Right lobe of liver (tissue), 6 donors: ENCODE results near the gene POLR2B. TPM values are rescaled to one million over a fixed set of nuclear protein-coding genes. Genes with fewer than 3 reads are reported as not detected.

Source experiments
- ATAC-seq, 4 donors: fragments of 200-7000 bp; cut with Tn5 transposase; one replicate each; pipeline ENCODE4 v1.9.1; 2020; ENCODE audit warnings: mild to moderate bottlenecking in 4 of 4, moderate library complexity in 4 of 4
- DNase-seq, 3 donors: peaks; one replicate each; pipeline ENCODE4 v3.0.0-alpha.2; 2020
- H3K27ac ChIP-seq, 3 donors: fragments of 200-600 bp; one replicate each; pipeline ENCODE4 v1.8.0; 2022
- H3K27me3 ChIP-seq, 2 donors: fragments of 200-600 bp; one replicate each; pipeline ENCODE4 v1.8.0; 2022
- H3K36me3 ChIP-seq, 4 donors: fragments of 200-600 bp; sonication (generic) in 1 of 4; one replicate each; pipeline versions ENCODE4 v1.5.1 to v1.8.0; 2017 to 2022; ENCODE audit warnings: control low read depth in 1 of 4
- H3K4me1 ChIP-seq, 4 donors: fragments of 200-600 bp; sonication (generic) in 1 of 4; one replicate each; pipeline versions ENCODE4 v1.5.1 to v1.8.0; 2017 to 2022; ENCODE audit warnings: control low read depth in 1 of 4
- H3K4me3 ChIP-seq, 3 donors: fragments of 200-600 bp; one replicate each; pipeline ENCODE4 v1.8.0; 2022
- H3K9me3 ChIP-seq, 4 donors: fragments of 200-600 bp; sonication (generic) in 1 of 4; one replicate each; pipeline versions ENCODE4 v1.5.1 to v1.8.0; 2017 to 2022; ENCODE audit warnings: control low read depth in 1 of 4
- POLR2A ChIP-seq: fragments of 450-650 bp; IDR thresholded peaks from one replicate; pipeline ENCODE4 v1.6.1; 2017; ENCODE audit warnings: antibody characterized with exemption, mild to moderate bottlenecking
- WGBS: methylation state at CpG from one replicate; pipeline ENCODE4 v1.1.6; 2018; ENCODE audit warnings: low coverage, low lambda C conversion rate; ENCODE audit not compliant: insufficient coverage; ENCODE audit errors: missing lambda C conversion rate; 5-methylcytosine and 5-hydroxymethylcytosine counted together
- intact Hi-C, 2 donors: fragments of 100-400 bp; cut with DNase I; formaldehyde crosslinking; loops; one replicate each; pipeline versions ENCODE4 v1.11.2 to v1.14.1; 2022
- total RNA-seq, 6 experiments: library from RNA; depleted of rRNA in 2 of 6; stranded (reverse); fragments of >200 nt in 2 of 6; fragmentation: NEBNext Ultra II Directional in 3 of 6; extraction: Animal tissue kit (Norgen Biotek cat#: 25700) in 3 of 6; gene quantifications; one replicate each; pipeline versions ENCODE4 v1.1.0 to v1.2.4, GENCODE V29; 2016 to 2023
- TF ChIP-seq, protein P1 (sequence below), 4 donors: fragments of 200-600 bp in 3 of 4; fragments of 450-650 bp in 1 of 4; IDR thresholded peaks; one replicate each; pipeline versions ENCODE4 v1.5.1 to v1.8.0; 2016 to 2022; ENCODE audit warnings: antibody characterized with exemption in 4 of 4, mild to moderate bottlenecking in 2 of 4
- donor health status: DM: no; HTN: yes; CAD: no.
- donor health status: DM: no; HTN: no; CAD: no.
- donor health status: DM: no; HTN: no; CAD: no.
- donor health status: DM: no; HTN: yes; CAD: no.
- donor health status: DM: no; HTN: yes; CAD: no.

The POLR2B gene
- total RNA-seq, 6 experiments from 2014 or later = 24.6 to 37.1 (median 27.3) TPM

DNA sequence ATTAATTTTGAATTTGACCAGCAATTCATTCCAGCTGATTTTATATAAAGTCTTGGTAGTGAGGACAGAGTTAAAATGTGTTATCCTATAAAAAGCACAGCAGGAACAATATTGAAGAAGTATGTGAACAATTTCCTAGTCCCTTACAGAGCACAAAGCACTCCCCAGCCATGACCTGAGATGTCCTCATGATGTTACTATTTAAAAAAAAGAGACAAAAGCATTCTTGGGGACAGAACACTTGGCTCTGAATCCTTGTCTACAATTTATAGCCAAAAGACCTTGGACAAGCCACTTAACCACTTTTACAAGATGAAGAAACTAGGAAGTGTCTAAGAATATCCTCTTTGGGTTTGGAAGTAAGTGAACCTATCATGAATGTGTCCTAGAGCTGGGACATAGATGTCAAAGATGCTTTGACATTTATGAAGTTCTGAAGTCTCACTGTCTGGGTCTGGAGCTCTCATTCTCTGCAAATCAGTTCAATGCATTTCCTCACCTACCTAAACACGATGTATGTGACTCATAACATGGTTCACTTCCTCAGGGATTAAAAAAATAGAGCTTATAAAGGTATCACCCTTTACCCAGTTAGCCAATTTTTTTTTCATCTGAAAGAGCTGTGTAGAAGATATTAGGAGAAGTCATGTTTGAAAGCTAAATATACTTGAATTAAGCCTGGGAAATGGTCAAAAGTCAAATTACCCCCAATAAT, 70.1 kb downstream of the POLR2B start:
- WGBS = 25% methylated on average over 1 of the region's 1 CpG
- Histone ChIP-seq H3K27me3 (no peaks in the 10 kb centered on the region), H3K27ac (no peak overlapping the region), H3K36me3 (no peaks in the 10 kb centered on the region), H3K9me3 (no peaks in the 10 kb centered on the region), H3K4me3 (no peak overlapping the region), H3K4me1 (no peaks in the 10 kb centered on the region)
- no peak for DNase-seq
- ATAC-seq = no peak
- intact Hi-C loops = no loop called here
- TF ChIP-seq, protein P1, sequence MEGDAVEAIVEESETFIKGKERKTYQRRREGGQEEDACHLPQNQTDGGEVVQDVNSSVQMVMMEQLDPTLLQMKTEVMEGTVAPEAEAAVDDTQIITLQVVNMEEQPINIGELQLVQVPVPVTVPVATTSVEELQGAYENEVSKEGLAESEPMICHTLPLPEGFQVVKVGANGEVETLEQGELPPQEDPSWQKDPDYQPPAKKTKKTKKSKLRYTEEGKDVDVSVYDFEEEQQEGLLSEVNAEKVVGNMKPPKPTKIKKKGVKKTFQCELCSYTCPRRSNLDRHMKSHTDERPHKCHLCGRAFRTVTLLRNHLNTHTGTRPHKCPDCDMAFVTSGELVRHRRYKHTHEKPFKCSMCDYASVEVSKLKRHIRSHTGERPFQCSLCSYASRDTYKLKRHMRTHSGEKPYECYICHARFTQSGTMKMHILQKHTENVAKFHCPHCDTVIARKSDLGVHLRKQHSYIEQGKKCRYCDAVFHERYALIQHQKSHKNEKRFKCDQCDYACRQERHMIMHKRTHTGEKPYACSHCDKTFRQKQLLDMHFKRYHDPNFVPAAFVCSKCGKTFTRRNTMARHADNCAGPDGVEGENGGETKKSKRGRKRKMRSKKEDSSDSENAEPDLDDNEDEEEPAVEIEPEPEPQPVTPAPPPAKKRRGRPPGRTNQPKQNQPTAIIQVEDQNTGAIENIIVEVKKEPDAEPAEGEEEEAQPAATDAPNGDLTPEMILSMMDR (IDR thresholded peaks at IDR 0.05) = no peak
- TF ChIP-seq POLR2A = no peak

DNA sequence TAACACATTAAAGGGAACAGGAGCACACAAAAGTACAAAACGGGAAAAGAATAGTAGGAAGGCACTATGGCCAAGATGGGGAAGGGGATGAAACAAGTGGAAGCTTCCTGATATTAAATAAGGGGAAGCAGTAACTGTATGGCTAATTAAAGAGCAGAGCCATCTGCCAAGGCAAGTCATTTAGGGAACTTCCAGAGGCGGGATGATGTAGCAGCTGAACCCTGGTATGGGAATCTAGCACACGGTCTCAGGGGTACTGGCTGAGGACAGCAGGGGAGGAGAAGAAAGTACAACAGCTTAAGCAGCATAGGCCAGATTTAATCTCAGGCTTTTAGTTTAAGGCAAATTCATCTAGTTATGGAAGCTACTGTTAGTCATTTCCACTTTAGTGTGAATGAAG, 72.4 kb downstream of the POLR2B start:
- Histone ChIP-seq H3K27ac (no peak overlapping the region), H3K4me3 (no peak overlapping the region), H3K9me3 (no peaks in the 10 kb centered on the region), H3K4me1 (no peaks in the 10 kb centered on the region), H3K36me3 (no peaks in the 10 kb centered on the region), H3K27me3 (no peaks in the 10 kb centered on the region)
- no peak for DNase-seq
- 19% methylated on average over 3 of the region's 3 CpGs for WGBS
- peak; percentile 22 to 65 (median 44) for ATAC-seq
- no peak for TF ChIP-seq POLR2A
- TF ChIP-seq, protein P1 (IDR thresholded peaks at IDR 0.05) = no peak
- intact Hi-C loops = no loop called here

DNA sequence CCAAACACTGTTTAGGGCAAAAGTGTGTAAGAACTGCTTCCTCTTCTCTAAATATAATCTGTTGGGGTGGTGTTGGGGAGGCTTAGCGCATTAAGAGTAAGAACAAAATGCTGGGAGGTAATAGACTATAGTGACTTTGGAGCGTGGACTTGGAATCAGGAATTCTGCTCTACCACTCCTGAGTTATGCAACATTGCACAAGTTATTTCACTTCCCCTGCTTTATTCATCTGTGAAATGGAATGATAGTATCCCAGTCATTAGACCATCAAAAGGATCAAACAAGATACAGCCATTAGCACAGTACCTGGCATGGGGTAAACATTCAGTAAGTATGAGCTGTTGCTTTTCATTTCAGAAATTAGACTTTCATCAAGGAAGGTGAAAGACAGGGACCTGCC, 72.8 kb downstream of the POLR2B start:
- intact Hi-C loops = no loop called here
- ATAC-seq = no peak
- Histone ChIP-seq H3K36me3 (no peaks in the 10 kb centered on the region), H3K4me1 (no peaks in the 10 kb centered on the region), H3K27me3 (no peaks in the 10 kb centered on the region), H3K4me3 (no peak overlapping the region), H3K27ac (no peak overlapping the region), H3K9me3 (no peaks in the 10 kb centered on the region)
- TF ChIP-seq, protein P1 (IDR thresholded peaks at IDR 0.05) = no peak
- TF ChIP-seq POLR2A = no peak
- no peak for DNase-seq
- WGBS = 79% methylated on average over 2 of the region's 2 CpGs

GRCh38 chr4:57053508-57053907, 74.8 kb downstream of the POLR2B start:
- Histone ChIP-seq H3K9me3 (no peaks in the 10 kb centered on the region), H3K4me1 (no peaks in the 10 kb centered on the region), H3K4me3 (no peak overlapping the region), H3K36me3 (no peaks in the 10 kb centered on the region), H3K27ac (no peak overlapping the region), H3K27me3 (no peaks in the 10 kb centered on the region)
- DNase-seq (no peak), ATAC-seq (peak in 1 of 4 donors; percentile 31)
- 52% methylated on average over 4 of the region's 5 CpGs for WGBS
- TF ChIP-seq POLR2A = no peak
- TF ChIP-seq, protein P1 (IDR thresholded peaks at IDR 0.05) = no peak
- intact Hi-C loops = no loop called here
